GM06990 (cell line): Measurements from ENCODE around the gene STYXL1.

ENCODE experiments used
- DNase-seq: peaks from one replicate; pipeline ENCODE4 v3.0.0-alpha.2; 2011; ENCODE audit not compliant: insufficient read length; ENCODE audit errors: extremely low read depth
- H3K27me3 ChIP-seq: replicated peaks from 2 replicates; pipeline ENCODE4 v1.6.0; 2011; ENCODE audit warnings: low read length; ENCODE audit not compliant: control insufficient read depth, insufficient read depth
- H3K36me3 ChIP-seq: 2 replicates; pipeline ENCODE4 v1.5.1; 2011; ENCODE audit warnings: low read length; ENCODE audit not compliant: control insufficient read depth, insufficient read depth
- H3K4me3 ChIP-seq: replicated peaks from 2 replicates; pipeline ENCODE4 v1.5.1; 2011; ENCODE audit warnings: low read depth, mild to moderate bottlenecking, control low read depth, low read length
- TF ChIP-seq, protein P1 (sequence below): IDR thresholded peaks from 2 replicates; pipeline ENCODE4 v1.5.1; 2011; ENCODE audit warnings: low read length, control low read depth, mild to moderate bottlenecking, inconsistent platforms; ENCODE audit not compliant: insufficient read depth, poor library complexity, severe bottlenecking

STYXL1 gene

DNA sequence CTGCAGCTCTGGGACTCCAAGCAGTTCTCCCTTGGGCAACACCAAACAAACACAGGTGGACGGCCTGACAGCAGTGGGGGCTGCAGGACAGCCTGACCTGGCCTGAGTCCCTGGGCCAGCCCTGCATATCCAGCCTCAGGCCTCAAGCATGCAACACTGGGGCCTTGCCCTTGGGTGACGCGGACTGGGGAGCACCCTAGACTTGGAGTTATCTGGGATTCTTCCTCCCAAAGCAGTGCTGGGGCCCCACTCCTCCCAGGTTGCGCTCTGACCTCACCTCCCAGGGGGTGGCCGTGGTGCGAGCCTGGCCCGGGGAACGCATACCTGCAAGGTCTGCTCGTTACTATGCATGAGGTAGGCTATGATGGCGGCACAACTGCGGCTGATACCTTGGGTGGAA, 47.2 kb downstream of the STYXL1 start:
- Histone ChIP-seq H3K4me3 (no peak overlapping the region), H3K27me3 (no peaks in the 10 kb centered on the region), H3K36me3 (peaks cover 32% of the 10 kb centered on the region)
- TF ChIP-seq, protein P1, sequence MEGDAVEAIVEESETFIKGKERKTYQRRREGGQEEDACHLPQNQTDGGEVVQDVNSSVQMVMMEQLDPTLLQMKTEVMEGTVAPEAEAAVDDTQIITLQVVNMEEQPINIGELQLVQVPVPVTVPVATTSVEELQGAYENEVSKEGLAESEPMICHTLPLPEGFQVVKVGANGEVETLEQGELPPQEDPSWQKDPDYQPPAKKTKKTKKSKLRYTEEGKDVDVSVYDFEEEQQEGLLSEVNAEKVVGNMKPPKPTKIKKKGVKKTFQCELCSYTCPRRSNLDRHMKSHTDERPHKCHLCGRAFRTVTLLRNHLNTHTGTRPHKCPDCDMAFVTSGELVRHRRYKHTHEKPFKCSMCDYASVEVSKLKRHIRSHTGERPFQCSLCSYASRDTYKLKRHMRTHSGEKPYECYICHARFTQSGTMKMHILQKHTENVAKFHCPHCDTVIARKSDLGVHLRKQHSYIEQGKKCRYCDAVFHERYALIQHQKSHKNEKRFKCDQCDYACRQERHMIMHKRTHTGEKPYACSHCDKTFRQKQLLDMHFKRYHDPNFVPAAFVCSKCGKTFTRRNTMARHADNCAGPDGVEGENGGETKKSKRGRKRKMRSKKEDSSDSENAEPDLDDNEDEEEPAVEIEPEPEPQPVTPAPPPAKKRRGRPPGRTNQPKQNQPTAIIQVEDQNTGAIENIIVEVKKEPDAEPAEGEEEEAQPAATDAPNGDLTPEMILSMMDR = no peak
- DNase-seq = no peak

DNA sequence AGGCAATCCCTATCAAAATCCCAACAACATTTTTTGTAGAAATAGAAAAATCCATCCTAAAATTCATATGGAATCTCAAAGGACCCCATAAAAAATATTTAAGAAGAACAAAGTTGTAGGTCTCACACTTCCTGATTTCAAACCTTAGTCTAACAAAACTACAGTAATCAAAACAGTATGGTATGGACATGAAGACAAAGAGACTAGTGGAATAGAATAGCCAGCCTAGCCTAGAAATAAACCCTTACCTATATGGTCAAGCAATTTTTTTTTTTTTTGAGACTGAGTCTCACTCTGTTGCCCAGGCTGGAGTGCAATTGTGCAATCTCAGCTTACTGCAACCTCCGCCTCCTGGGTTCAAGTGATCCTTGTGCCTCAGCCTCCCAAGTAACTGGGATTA, 49.8 kb downstream of the STYXL1 start:
- TF ChIP-seq, protein P1 = no peak
- H3K4me3 ChIP-seq = no peak overlapping the region
- H3K36me3 ChIP-seq = peaks cover 21% of the 10 kb centered on the region
- DNase-seq = no peak
- no peaks in the 10 kb centered on the region for H3K27me3 ChIP-seq

DNA sequence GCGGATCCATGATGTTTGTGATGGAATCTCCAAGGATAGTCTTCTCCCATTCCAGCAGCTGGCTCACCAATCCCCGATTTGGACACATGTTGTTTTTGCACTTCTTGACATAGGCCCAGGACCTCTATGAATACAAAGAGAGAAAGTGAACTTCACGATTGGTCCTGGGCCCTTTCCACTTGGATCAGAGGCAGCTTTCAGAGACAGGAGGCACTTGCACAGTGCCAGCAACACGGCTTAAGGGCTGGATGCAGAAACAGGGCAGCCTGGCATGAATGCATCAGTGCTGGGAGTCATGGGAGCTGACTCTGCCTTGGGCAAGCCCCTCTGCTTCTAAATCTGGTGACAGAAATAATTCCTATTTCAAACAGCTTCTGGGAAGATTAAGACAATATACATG, 51.3 kb downstream of the STYXL1 start:
- Histone ChIP-seq H3K27me3 (no peaks in the 10 kb centered on the region), H3K36me3 (peaks cover 14% of the 10 kb centered on the region), H3K4me3 (no peak overlapping the region)
- DNase-seq = no peak
- TF ChIP-seq, protein P1 = no peak

DNA sequence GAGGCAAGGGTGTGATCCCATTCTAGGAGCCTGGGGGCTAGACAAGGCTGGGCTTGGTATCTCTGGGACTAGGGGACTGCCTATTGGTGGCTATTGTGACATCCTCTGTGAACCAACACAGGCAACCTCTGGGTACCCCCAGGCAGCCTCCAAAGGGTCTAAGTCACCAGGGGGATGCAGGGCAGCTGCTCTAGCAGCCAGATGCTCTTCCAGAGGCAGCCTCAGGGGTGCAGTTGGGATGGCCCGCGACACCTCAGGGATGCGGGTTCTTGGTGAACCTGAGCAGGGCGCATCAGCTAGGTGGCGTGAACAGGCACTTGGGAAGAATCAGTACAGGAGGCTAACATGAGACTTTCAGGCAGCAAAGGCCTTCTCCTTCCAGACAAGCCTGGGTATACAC, 51.8 kb downstream of the STYXL1 start:
- TF ChIP-seq, protein P1 = no peak
- H3K27me3 ChIP-seq = no peaks in the 10 kb centered on the region
- DNase-seq = no peak

DNA sequence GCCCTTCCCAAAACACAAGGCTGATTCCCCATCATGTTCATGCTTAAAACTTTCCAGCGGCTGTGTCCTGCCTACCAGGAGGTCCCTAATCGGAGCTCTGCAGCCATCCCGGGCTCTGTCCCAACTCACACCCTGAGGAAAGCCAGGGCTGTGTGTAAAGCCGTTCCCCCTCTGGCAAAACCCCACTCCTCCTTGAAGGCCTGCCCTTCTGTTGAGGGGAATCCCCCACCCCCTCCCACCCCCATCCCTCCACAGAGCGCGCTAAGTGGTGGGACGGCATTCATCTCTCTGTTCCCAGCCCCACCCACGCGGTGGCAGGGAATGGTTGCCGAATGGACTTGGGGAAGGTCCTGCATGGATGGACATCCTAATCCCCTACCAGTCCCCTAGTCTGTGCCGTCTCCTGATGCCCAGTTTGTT, 52.7 kb downstream of the STYXL1 start:
- DNase-seq = no peak
- peak overlapping the region; percentile 55 for H3K4me3 ChIP-seq

More for the DNA sequence above, 51.8 kb downstream of the STYXL1 start:
- peaks cover 11% of the 10 kb centered on the region for H3K36me3 ChIP-seq
- no peak overlapping the region for H3K4me3 ChIP-seq

More for the DNA sequence above, 52.7 kb downstream of the STYXL1 start:
- Histone ChIP-seq H3K27me3 (no peaks in the 10 kb centered on the region), H3K36me3 (peaks cover 6% of the 10 kb centered on the region)
- TF ChIP-seq, protein P1 = no peak
